Colon (tissue), 2 donors: ENCODE data around the gene ATRNL1.
"Not testable (repeated sequence)": the region's sequence is repeated elsewhere in the genome, so short reads cannot be mapped to it uniquely, and the experiment has no call there.

Experiments
- FAIRE-seq: peaks from 2 replicates; lab custom pipeline; 2012; peaks lifted over from hg19 to GRCh38; lab: Jason Lieb, UNC
- donor health status: control.
- donor health status: control.

Gene ATRNL1

DNA sequence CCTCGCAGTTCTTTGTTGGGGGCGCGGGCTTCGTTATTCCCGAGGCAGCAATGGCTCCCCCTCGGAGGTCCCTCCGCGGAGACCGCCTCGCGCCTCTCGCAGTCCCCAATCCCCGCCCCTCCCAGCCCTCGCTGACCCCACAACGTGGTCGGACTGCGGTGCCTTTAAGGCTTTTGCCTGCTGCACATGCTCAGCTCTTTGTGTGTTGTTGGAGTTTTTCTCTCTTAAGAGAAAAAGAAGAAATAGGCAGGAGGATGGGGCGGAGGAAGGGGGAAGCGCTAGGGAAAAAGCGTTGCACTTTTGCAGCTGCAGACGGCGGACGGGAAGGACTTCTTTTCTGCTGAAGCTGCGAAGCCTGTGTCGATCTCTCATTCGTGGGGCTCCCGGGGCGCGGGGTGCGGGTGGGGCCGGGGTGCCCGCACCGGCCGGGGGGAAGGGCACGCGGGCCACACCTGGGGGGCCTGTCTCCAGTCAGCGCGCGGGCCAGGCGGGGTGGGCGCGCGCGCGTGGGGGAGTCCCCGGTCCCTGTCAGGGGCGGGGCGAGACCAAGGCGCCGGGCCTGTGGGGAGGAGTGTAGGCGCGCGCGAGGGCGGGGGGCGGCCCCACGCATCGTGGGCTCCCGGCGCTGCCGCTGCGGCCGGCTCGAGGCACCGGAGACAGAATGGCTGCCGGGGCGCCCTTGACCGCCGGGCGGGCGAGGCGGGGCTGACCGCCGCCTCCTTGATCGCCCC is 445 bp upstream of the ATRNL1 start:
- FAIRE-seq, result no peak

DNA sequence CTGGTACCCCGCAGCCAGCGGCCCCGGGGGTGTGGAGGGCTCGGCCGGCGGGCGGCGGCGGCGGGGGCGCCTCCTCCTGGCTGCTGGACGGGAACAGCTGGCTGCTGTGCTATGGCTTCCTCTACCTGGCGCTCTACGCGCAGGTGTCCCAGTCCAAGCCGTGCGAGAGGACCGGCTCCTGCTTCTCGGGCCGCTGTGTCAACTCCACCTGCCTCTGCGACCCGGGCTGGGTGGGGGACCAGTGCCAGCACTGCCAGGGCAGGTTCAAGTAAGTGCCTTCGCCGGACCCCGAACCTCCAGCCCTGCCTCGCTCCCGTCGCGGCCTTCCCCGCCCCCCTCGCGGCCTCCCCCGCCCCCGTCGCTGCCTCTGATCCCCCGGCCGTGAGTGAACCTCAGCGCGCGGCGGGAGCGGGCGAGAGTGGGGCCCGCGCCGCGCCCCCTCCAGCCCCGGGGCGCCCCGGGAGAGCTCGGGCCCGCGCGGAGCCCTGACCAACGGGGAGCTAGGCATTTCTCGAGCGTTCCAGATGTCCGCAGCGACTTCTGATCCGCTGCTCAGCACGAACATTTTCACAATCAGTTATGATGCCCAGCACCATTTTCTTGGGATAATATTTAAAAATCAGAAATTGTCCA is 727 bp downstream of the ATRNL1 start:
- FAIRE-seq, result no peak

DNA sequence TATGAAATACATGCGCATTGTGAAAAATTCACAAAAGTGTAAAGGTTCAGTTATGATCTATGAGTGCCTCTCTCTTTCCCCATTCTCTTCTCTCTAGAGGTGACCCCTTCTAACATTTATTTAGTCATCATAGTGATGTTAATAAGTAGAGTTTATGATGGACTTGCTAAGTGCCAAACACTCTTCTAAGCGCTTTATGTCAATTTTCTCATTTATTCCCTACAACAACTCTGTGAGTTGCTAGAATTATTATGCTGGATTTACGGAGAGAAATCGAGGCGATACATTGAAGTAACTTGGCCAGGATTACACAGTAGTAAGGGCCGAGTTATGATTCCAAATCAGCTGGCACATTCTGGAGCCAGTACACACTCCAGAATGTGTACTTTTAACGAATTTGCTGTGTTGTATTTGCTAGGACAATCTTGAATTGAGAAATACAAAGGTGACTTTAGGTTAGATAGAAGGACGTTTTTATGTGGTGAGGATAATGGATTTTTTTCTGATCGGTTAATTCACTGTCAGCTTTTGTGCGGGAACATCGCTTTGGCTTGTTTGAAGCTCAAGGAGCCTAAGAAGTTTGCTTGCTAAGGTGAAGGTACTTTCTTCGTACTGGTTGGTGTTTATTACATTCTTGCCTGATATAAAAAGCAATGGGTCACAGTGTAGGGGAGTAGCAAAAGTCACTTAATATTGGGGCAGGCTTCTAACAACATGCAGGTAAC is 1.4 kb downstream of the ATRNL1 start:
- FAIRE-seq, result no peak

DNA sequence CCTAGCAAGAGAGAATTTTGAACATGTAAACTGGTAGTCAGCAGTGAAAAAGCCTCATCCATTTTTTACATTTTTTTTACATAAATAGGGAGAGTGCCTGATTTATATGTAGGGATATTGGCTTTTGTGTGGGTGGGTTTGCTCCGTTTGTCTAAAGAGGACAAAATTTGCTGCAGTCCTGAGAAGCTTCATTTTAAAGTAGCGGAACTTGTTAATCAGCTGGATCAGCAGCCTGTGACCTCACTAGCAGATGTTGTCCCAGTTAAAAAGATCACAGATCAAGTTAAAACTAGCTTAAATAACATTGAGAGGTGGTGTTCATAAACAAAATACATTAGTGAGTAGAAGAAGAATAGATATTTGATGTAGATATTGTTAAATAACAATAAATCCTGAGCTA is 2.6 kb downstream of the ATRNL1 start:
- FAIRE-seq, result no peak

DNA sequence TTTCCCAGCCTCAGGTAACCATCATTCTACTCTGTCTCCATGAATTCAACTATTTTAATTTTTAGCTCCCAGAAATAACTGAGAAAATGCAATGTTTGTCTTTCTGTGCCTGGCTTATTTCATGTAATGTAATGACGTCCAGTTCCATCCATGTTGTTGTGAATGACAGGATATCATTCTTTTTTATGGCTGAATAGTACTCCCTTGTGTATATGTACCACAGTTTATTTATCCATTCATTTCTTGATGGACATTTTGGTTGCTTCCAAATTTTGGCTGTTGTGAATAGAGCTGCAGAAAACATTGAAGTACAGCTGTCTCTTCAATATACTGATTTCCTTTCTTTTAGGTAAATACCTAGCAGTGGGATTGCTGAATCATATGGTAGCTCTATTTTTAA is 10.5 kb downstream of the ATRNL1 start:
- no peak for FAIRE-seq

DNA sequence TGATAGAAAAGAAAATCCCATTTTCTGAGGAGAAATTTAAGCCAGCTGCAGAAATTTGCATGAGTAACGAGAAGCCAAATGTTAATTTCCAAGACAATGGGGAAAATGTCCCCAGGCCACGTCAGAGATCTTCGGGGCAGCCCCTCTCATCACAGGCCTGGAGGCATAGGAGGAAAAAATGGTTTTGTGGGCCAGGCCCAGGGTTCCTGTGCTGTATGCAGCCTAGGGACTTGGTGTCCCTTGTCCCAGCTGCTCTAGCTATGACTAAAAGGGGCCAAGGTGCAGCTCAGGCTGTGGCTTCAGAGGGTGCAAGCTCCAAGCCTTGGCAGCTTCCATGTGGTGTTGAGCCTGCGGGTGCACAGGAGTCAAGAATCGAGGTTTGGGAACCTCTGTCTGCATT is 12.2 kb downstream of the ATRNL1 start:
- not testable (repeated sequence) for FAIRE-seq

DNA sequence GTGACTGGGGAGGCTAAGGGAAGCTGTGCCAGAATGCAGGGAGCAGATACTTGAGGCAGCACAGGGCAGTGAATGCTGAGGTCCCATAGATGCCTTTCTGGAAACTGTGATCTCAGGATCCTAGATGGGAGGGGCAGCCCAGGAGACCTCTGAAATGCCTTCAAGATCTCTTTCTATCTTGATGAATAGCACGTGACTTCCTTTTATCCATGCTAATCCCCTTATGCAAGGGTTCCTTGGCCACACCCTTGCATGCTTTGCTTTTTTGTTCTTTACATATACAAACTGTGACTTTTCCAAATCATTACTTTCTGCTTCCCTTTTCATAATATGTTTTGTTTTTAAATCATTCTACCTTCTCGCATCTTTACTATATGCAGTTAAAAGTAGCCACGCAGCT is 14.7 kb downstream of the ATRNL1 start:
- FAIRE-seq, result no peak

DNA sequence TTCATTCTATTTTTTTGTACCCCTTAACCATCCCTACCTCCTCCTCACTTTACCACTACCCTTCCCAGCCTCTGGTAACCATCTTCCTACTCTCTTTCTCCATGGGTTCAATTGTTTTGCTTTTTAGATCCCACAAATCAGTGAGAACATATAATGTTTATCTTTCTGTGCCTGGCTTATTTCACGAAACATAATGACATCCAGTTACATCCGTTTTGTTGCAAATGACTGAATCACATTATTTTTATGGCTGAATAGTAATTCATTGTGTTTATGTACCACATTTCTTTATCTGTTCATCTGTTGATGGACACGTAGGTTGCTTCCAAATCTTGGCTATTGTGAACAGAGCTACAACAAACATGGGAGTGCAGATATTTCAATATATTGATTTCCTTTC is 24.1 kb downstream of the ATRNL1 start:
- FAIRE-seq, result no peak

DNA sequence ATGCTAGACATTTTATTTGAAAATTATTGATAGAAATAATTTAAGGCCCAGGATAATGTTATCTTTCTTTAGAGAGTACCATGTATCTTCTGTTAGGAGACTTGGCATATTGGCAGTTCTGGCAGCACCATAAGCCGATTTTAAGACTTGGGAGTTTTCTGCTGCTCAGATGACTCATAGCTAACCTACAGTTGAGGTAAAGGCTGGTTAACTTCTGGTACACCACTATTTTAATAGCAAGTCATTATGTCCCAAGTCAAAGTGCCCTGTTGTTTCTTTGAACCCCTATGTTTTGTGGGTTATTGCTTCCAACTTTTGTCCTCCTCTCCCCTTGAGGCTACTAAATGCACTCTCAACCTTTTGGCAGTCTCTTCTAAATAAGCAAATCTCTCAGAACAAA is 25.2 kb downstream of the ATRNL1 start:
- no peak for FAIRE-seq

DNA sequence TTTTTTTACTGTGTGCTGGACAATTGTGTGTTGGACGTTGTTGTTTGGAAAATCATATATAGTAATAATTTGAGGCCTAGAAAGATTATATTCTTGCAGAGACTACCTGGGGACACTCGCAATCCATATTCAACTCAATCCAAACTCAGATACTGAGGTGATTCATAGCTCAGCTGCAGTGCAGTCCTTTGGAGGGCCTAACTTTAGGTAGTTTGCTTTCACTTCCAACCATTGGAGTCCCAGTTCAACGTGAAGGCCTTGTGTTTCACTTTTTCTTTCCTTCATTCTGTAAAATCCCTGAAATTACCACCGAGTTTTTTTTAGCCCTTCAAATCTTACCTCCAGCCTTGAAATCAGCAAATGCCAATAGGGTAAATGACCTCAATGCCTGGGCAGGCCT is 32.3 kb downstream of the ATRNL1 start:
- no peak for FAIRE-seq

DNA sequence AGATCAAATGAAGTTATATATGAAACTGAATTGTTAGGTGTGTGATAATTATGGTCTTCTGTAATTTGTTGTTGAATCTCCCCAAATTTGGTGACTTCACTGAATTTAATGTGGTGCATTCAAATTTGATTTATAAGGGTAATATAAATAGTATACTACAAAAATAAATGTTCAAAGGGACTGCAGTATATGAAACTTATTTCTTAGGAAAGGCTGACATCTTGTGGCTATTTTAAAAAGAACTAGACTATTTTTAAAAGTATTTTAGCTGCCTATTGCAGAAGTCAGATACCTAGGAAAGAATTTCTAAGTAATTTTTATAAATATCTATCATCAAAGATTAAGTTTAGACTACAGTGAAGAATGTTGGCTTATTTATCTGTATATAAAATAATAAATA is 36.6 kb downstream of the ATRNL1 start:
- FAIRE-seq, result no peak

DNA sequence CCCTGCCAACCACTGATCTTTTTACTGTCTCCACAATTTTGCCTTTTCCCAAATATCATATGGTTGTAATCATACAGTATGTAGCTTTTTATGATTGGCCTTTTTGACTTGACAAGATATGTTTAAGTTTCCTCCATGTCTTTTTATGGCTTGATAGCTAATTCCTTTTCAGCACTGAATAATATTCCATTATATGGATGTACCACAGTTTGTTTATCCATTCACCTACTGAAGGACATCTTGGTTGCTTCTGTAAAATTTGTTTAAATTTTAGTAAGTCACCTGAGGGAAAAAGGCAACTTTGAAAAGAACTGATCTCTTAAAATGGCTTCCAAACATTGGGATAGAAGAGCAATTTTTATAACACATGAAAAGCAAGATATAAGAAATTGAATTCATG is 43.5 kb downstream of the ATRNL1 start:
- no peak for FAIRE-seq

DNA sequence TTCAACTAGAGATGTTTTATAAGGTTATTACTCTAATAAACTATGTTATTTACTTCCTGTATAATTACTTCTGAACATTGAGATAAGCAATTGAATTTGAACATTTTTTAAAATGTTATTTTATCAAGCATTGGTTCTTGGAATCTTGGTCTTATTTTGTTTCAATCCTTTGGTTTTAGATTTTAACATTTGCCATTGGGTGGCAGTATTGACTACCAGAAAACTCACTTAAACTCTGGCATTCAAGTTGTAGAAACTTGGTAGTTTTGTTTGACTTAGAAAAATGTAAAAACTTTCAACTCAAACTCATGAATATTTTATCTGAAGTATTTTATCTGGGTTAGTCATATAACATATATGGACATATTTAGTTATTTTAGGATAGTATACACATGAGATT is 48.1 kb downstream of the ATRNL1 start:
- peak; percentile 38 for FAIRE-seq

DNA sequence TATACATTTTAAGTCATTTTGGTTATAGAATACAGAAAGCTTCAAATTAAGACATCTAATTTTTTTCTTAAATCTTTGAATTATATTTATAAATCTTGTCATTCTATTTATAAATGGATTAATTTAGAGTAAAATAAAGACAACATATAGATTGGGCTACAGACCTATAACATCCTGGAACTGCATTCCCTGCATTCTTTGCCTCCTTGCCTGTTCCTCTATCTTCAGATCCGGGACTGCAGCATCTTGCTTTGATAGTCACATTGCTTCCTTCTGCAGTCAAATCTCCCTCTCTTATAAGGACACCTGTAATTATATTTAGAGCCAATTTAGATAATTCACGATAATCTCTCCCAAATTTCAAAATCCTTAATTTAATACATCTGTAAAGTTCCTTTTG is 64.2 kb downstream of the ATRNL1 start:
- FAIRE-seq, result no peak

DNA sequence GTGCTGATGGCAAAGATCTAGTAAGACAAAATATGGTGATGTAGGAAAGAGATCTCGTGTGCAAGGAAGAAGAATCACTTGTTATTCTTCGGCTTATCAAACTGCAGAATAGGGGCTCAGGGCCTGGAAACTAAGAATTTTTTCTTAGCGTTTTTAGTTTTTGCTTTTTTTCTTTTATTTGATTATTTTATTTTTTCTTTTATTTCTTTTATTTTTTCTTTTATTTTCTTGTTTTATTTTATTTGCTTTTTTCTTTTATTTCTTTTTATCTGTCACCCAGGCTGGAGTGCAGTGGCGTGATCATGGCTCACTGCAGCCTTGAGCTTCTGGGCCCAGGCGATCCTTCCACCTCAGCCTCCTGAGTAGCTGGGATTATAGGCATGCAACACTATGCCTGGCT is 70.0 kb downstream of the ATRNL1 start:
- FAIRE-seq, result no peak

DNA sequence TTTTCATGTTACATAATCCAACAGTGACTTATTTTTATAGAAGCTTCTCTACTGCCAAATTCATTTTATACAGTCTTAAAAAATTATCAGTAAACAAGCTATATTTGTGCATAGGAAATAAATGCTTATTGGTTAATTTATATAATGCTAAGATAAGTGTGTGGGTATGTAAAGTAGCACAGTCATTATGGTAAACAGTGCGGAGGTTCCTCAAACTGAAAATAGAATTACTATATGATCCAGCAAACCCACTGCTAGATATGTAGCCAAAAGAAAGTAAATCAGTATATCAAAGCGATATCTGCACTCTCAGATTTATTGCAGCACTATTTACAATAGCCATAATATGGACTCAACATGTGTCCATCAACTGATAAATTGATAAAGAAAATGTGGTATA is 71.1 kb downstream of the ATRNL1 start:
- FAIRE-seq, result no peak

DNA sequence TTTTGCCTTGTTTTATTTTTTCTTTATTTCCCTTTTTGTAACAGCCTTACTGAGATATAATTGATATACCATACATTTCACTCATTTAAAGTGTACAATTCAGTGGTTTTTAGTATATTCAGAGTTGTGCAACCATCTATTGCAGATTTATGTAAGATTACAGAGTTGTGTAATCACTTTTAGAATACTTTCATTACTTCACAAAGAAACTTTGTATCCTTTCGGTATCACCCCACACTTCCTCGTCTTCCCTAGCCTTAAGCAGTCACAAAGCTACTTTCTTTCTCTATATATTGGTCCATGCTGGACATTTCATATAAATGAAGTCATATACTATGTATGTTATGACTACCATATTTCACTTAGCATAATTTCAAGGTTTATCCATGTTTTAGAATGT is 74.6 kb downstream of the ATRNL1 start:
- FAIRE-seq, result no peak

DNA sequence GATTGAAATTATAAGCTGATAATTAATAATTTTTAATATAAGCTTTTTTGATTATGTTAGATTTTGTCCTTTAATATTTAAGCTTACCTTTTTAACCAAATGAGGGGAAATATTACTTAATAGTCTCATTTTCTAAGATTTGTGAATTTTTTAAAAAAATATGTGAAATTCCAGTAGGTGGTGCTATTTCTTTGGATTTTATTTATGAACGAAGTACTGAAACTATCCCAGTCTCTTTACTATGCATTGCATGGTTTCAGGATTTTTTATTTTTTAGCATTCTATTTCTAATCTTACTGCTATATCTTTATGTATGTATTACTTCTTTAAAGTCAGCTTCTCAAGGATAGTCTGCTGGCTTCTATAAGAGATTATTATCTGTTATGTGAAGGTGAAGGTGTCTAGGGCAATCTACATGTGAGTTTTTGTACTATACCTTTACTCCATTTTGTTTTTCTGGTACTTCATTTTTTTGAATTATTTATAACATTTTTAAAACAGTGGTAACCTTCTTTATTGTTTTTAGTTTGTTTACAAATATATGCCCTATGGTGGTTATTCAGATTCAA is 78.3 kb downstream of the ATRNL1 start:
- FAIRE-seq, result peak; percentile 33

DNA sequence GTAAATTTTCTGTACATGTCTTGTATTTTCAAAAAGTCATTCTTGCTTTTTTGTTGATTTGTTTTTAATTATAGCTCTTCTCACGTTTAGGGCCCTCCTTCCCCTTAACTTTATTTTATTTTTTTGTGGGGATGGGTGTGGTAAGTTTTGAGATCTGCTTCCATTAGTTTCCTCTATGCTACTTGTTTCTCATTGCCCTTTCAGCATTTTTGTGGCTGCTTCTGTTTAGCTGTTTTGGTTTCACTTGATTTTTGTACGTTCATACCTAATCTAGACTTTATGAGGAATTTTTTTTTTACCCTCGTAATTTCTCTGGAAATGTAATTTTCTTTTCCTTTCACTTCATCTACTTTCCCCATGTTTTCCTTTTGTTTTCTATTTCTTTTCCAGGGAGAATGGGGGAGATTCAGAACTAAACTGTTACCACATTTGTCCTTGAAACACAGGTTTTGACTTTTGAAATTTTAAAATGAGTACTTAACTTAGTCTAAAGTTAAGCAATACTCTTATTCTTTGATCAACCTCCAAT is 80.8 kb downstream of the ATRNL1 start:
- no peak for FAIRE-seq

DNA sequence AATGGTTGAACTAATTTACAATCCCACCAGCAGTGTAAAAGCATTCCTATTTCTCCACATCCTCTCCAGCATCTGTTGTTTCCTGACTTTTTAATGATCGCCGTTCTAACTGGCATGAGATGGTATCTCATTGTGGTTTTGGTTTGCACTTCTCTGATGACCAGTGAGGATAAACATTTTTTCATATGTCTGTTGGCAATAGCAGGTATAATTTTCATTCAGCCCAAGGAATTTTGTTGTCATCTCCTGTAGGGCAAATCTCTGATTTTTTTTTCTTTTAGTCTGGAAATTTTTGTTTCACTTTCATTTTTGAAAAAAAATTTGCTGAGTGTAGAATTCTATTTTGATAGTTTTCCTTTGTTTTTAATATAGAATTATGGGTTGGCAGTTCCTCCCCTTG is 114.1 kb downstream of the ATRNL1 start:
- not testable (repeated sequence) for FAIRE-seq

DNA sequence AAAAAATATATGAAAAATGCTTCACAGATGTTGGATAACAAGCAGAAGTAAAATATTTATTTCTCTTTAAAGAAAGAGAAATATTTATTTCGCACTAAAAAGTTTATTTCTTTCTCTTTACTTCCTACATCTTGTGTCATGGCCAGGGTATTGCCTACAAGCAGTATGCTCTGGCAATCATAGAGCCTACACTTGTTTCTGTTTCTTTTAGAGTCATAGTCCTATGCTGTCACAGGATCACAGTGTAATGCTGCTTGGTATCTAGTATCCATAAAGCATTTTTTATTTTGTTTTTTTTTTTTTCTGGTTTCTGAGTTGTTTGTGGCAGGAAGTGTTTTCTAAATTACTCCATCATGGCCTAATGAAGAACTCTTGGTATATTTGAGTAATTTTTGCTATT is 116.0 kb downstream of the ATRNL1 start:
- FAIRE-seq, result no peak

DNA sequence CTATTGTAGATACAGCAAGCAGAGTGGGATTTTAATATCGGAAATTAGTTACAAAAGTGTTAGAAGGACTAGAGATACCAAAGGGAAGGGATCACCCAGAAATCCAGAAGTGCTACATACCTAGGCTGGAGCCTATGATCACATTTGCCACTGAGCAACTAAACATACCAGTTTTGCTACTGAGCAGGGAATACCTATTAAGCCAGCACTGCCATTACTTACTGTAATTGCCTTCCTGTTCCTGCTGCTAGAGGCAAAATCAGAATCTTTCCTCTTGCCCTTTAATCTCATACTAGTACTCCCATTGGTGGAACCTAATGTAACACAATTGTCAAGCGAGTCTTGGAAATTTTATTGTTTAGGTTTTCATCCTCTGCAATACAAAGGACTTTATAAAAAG is 121.7 kb downstream of the ATRNL1 start:
- no peak for FAIRE-seq

DNA sequence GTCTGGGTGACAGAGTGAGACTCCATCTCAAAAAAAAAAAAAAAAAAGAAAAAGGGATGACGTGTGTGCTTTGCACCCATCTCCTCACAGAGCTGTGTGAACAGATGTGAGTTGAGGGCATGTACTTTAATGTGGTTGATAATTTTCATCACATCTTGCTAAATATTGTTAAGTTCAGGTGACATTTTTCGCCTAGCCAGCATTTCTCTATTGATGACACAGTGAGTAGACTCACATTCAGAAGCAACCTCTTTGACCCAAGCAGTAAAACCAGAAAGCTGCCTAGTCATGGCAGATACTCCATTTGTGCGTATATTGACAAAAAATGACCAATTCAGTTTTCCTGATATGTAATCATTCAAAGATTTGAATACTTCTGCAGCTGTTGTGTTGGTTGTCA is 126.0 kb downstream of the ATRNL1 start:
- FAIRE-seq, result no peak
